HepG2 (cell line): ENCODE measurements around the gene VWA7. TPM values are rescaled to one million over a fixed set of nuclear protein-coding genes. Genes with fewer than 3 reads are reported as not detected.
A peak's percentile ranks its signal among the peaks of the same experiment; 100 is the strongest.

Experiments used
- CAMTA2 ChIP-seq: sonication (generic); formaldehyde crosslinking; IDR thresholded peaks from 2 replicates; pipeline ENCODE4 v1.4.0; 2020; ENCODE audit warnings: mild to moderate bottlenecking, missing genetic modification reagents, borderline replicate concordance
- DNMT3B ChIP-seq: conservative IDR thresholded peaks from 2 replicates; pipeline ENCODE4 v1.6.1; 2016; ENCODE audit warnings: missing biosample characterization, control low read depth
- E2F2 ChIP-seq: sonication (generic); formaldehyde crosslinking; IDR thresholded peaks from 2 replicates; pipeline ENCODE4 v1.4.0; 2020; ENCODE audit warnings: missing genetic modification reagents, borderline replicate concordance
- GATAD2A ChIP-seq: IDR thresholded peaks from 2 replicates; pipeline ENCODE4 v1.6.1; 2016
- HDAC2 ChIP-seq: sonication (generic); formaldehyde crosslinking; IDR thresholded peaks from 2 replicates; pipeline ENCODE4 v1.4.0; 2020; ENCODE audit warnings: missing genetic modification reagents
- ISX ChIP-seq: sonication (generic); formaldehyde crosslinking; conservative IDR thresholded peaks from 2 replicates; pipeline ENCODE4 v1.5.0; 2020; ENCODE audit warnings: missing genetic modification reagents
- MIXL1 ChIP-seq: IDR thresholded peaks from 2 replicates; pipeline ENCODE4 v1.6.1; 2016
- MTF1 ChIP-seq: sonication (generic); formaldehyde crosslinking; IDR thresholded peaks from 2 replicates; pipeline ENCODE4 v1.5.0; 2020; ENCODE audit warnings: missing genetic modification reagents
- NRL ChIP-seq: sonication (generic); formaldehyde crosslinking; IDR thresholded peaks from 2 replicates; pipeline ENCODE4 v1.5.0; 2020; ENCODE audit warnings: missing genetic modification reagents, mild to moderate bottlenecking, moderate library complexity, borderline replicate concordance
- RXRB ChIP-seq: IDR thresholded peaks from 2 replicates; pipeline ENCODE4 v1.6.1; 2016; ENCODE audit warnings: borderline replicate concordance, missing genetic modification reagents, missing compliant biosample characterization
- YEATS2 ChIP-seq: sonication (generic); formaldehyde crosslinking; IDR thresholded peaks from 2 replicates; pipeline ENCODE4 v1.4.0; 2020; ENCODE audit warnings: missing genetic modification reagents, borderline replicate concordance
- ZFP1 ChIP-seq: IDR thresholded peaks from 2 replicates; pipeline ENCODE4 v1.6.1; 2016
- ZNF331 ChIP-seq: sonication (generic); formaldehyde crosslinking; IDR thresholded peaks from 2 replicates; pipeline ENCODE4 v1.4.0; 2020; ENCODE audit warnings: missing genetic modification reagents
- ZNF431 ChIP-seq: sonication (generic); formaldehyde crosslinking; IDR thresholded peaks from 2 replicates; pipeline ENCODE4 v1.9.0; 2022; ENCODE audit warnings: missing genetic modification reagents, low read depth, mild to moderate bottlenecking, borderline replicate concordance
- ZNF580 ChIP-seq: IDR thresholded peaks from 2 replicates; pipeline ENCODE4 v1.6.1; 2016; ENCODE audit warnings: low read depth, borderline replicate concordance
- ZNF792 ChIP-seq: IDR thresholded peaks from 2 replicates; pipeline ENCODE4 v1.6.1; 2016
- polyA plus RNA-seq, 8 experiments: library from polyadenylated mRNA; depleted of rRNA in 3 of 8; stranded (reverse) in 7 of 8; unstranded in 1 of 8; fragments of >200 nt; fragmentation: Illumina TruSeq in 4 of 8; extraction: Trizol in 4 of 8; gene quantifications; 2 replicates each; pipeline versions ENCODE4 v1.2.1 to v1.2.3, GENCODE V29; 2011 to 2016; ENCODE audit warnings: low read depth in 4 of 8, missing spikeins in 1 of 8, mixed read lengths in 1 of 8; ENCODE audit not compliant: insufficient read depth in 1 of 8
- total RNA-seq, 5 experiments: library from RNA; depleted of rRNA; stranded (reverse); fragments of >200 nt; fragmentation: Illumina TruSeq; extraction: Trizol; gene quantifications; 2 replicates each; pipeline ENCODE4 v1.2.3, GENCODE V29; 2016; ENCODE audit warnings: low read depth in 1 of 5
- TF ChIP-seq, protein P1 (sequence below): sonication (generic); formaldehyde crosslinking; IDR thresholded peaks from 2 replicates; pipeline ENCODE4 v1.8.1; 2022; ENCODE audit warnings: low read depth, mild to moderate bottlenecking, missing genetic modification reagents
- TF ChIP-seq, protein P2 (sequence below): fragments of 450-650 bp; IDR thresholded peaks from 2 replicates; pipeline ENCODE4 v1.6.1; 2016
- TF ChIP-seq, protein P3 (sequence below): sonication (generic); formaldehyde crosslinking; IDR thresholded peaks from 2 replicates; pipeline ENCODE4 v1.4.0; 2020; ENCODE audit warnings: missing genetic modification reagents
- TF ChIP-seq, protein P4 (sequence below): sonication (generic); formaldehyde crosslinking; IDR thresholded peaks from 2 replicates; pipeline ENCODE4 v1.8.0; 2022; ENCODE audit warnings: mild to moderate bottlenecking, missing genetic modification reagents

Gene VWA7
- total and polyA plus RNA-seq, 2 of the 13 experiments (the other 11 are each of a cell fraction or from before 2014, with no cell fraction given), result 0.86 to 3.3 TPM

DNA sequence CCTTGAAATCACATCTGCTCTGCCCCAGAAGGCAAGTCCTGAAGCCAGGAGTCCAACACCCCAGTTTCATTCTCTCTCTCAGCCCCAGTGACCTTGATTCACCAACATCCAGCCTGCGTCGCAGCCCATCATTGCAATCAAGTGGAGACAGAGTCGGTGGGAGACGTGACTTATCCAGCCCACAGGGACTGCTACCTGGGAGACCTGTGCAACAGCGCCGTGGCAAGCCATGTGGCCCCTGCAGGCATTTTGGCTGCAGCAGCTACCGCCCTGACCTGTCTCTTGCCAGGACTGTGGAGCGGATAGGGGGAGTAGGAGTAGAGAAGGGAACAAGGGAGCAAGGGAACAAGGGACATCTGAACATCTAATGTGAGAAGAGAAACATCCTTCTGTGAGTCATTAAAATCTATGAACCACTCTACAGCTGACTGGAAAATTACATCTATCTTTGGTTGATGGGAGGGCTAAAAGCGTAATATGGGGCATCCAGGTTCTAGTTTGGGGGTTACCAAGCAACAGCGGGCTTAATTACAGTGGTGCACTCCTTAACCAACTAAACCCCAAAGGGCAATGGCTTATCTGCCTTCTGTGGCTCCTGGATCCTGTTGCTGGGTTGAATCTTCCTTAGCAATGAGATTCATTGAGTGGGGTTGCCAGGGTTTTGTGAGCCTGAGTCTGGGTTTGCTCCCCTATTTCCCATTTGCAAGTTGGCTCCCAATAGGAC lies 59.5 kb downstream of the VWA7 start (continued):
- TF ChIP-seq, protein P1, sequence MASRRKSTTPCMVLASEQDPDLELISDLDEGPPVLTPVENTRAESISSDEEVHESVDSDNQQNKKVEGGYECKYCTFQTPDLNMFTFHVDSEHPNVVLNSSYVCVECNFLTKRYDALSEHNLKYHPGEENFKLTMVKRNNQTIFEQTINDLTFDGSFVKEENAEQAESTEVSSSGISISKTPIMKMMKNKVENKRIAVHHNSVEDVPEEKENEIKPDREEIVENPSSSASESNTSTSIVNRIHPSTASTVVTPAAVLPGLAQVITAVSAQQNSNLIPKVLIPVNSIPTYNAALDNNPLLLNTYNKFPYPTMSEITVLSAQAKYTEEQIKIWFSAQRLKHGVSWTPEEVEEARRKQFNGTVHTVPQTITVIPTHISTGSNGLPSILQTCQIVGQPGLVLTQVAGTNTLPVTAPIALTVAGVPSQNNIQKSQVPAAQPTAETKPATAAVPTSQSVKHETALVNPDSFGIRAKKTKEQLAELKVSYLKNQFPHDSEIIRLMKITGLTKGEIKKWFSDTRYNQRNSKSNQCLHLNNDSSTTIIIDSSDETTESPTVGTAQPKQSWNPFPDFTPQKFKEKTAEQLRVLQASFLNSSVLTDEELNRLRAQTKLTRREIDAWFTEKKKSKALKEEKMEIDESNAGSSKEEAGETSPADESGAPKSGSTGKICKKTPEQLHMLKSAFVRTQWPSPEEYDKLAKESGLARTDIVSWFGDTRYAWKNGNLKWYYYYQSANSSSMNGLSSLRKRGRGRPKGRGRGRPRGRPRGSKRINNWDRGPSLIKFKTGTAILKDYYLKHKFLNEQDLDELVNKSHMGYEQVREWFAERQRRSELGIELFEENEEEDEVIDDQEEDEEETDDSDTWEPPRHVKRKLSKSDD, result no peak
- TF ChIP-seq MIXL1 (no peak), CAMTA2 (no peak), E2F2 (CRISPR knock-in tag) (no peak), NRL (CRISPR knock-in tag) (peak; percentile 52; the same call in 1 of the 2 replicates), ZNF580 (CRISPR knock-in tag) (peak; percentile 56; the same call in 1 of the 2 replicates), MTF1 (CRISPR knock-in tag) (no peak), GATAD2A (CRISPR knock-in tag) (peak; percentile 68), ZNF331 (CRISPR knock-in tag) (peak; percentile 69; the same call in 1 of the 2 replicates), RXRB (peak; percentile 30; the same call in 1 of the 2 replicates), ZNF431 (CRISPR knock-in tag) (no peak), DNMT3B (CRISPR knock-in tag) (no peak), ZNF792 (CRISPR knock-in tag) (0 out of 2 replicates have a peak, but pooled peaks have one; percentile 57), HDAC2 (peak; percentile 56; the same call in 1 of the 2 replicates), ZFP1 (CRISPR knock-in tag) (0 out of 2 replicates have a peak, but pooled peaks have one; percentile 37), YEATS2 (CRISPR knock-in tag) (peak; percentile 44; the same call in 1 of the 2 replicates), ISX (no peak)
- TF ChIP-seq, protein P2, sequence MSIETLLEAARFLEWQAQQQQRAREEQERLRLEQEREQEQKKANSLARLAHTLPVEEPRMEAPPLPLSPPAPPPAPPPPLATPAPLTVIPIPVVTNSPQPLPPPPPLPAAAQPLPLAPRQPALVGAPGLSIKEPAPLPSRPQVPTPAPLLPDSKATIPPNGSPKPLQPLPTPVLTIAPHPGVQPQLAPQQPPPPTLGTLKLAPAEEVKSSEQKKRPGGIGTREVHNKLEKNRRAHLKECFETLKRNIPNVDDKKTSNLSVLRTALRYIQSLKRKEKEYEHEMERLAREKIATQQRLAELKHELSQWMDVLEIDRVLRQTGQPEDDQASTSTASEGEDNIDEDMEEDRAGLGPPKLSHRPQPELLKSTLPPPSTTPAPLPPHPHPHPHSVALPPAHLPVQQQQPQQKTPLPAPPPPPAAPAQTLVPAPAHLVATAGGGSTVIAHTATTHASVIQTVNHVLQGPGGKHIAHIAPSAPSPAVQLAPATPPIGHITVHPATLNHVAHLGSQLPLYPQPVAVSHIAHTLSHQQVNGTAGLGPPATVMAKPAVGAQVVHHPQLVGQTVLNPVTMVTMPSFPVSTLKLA, result no peak
- TF ChIP-seq, protein P3, sequence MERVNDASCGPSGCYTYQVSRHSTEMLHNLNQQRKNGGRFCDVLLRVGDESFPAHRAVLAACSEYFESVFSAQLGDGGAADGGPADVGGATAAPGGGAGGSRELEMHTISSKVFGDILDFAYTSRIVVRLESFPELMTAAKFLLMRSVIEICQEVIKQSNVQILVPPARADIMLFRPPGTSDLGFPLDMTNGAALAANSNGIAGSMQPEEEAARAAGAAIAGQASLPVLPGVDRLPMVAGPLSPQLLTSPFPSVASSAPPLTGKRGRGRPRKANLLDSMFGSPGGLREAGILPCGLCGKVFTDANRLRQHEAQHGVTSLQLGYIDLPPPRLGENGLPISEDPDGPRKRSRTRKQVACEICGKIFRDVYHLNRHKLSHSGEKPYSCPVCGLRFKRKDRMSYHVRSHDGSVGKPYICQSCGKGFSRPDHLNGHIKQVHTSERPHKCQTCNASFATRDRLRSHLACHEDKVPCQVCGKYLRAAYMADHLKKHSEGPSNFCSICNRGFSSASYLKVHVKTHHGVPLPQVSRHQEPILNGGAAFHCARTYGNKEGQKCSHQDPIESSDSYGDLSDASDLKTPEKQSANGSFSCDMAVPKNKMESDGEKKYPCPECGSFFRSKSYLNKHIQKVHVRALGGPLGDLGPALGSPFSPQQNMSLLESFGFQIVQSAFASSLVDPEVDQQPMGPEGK (CRISPR knock-in tag), result peak; percentile 71
- TF ChIP-seq, protein P4, sequence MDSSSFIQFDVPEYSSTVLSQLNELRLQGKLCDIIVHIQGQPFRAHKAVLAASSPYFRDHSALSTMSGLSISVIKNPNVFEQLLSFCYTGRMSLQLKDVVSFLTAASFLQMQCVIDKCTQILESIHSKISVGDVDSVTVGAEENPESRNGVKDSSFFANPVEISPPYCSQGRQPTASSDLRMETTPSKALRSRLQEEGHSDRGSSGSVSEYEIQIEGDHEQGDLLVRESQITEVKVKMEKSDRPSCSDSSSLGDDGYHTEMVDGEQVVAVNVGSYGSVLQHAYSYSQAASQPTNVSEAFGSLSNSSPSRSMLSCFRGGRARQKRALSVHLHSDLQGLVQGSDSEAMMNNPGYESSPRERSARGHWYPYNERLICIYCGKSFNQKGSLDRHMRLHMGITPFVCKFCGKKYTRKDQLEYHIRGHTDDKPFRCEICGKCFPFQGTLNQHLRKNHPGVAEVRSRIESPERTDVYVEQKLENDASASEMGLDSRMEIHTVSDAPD (CRISPR knock-in tag), result 0 out of 2 replicates have a peak, but pooled peaks have one; percentile 29
